HL-60 (cell line): ENCODE data around the gene ABCB6.

Experiments used
- CTCF ChIP-seq: IDR thresholded peaks from one replicate; pipeline ENCODE4 v1.5.1; 2011; ENCODE audit warnings: low read length, control low read depth, inconsistent platforms; ENCODE audit not compliant: insufficient read depth
- POLR2AphosphoS5 ChIP-seq: IDR thresholded peaks from 2 replicates; pipeline ENCODE4 v1.6.1; 2012; ENCODE audit warnings: low read depth
- REST ChIP-seq: IDR thresholded peaks from 2 replicates; pipeline ENCODE4 v1.6.1; 2012; ENCODE audit warnings: low read depth; ENCODE audit not compliant: insufficient replicate concordance
- SPI1 ChIP-seq: IDR thresholded peaks from 2 replicates; pipeline ENCODE4 v1.6.1; 2012; ENCODE audit warnings: low read depth, mild to moderate bottlenecking, borderline replicate concordance

GRCh38 chr2:219168932-219169331 lies 49.8 kb downstream of the ABCB6 start:
- no peak for TF ChIP-seq CTCF
- no peak for TF ChIP-seq POLR2AphosphoS5
- no peak for TF ChIP-seq SPI1
- no peak for TF ChIP-seq REST
